H1 (cell line): ENCODE measurements around the gene TUBB1. TPM values are rescaled to one million over a fixed set of nuclear protein-coding genes. Genes with fewer than 3 reads are reported as not detected.
A peak's percentile ranks its signal among the peaks of the same experiment; 100 is the strongest.

Source experiments
- CTCF ChIA-PET: fragments of 300-600 bp; sonication (Branson Sonifier 250); formaldehyde crosslinking; loops from one replicate; lab custom pipeline; 2021; ENCODE audit not compliant: partially characterized antibody; lab: Charles Lee
- POLR2A ChIA-PET: fragments of 300-600 bp; sonication (Branson Sonifier 250); formaldehyde crosslinking; loops from one replicate; lab custom pipeline; 2021; ENCODE audit warnings: inconsistent platforms; ENCODE audit not compliant: partially characterized antibody; lab: Charles Lee
- DNase-seq, 2 experiments: peaks; one replicate each; pipeline versions ENCODE4 v3.0.0 to v3.0.0-alpha.2; 2010 to 2022; ENCODE audit warnings: low spot score in 2 of 2, low read depth in 1 of 2, mixed read lengths in 1 of 2
- FAIRE-seq: peaks from 2 replicates; lab custom pipeline; 2011; peaks lifted over from hg19 to GRCh38; lab: Jason Lieb, UNC
- H2AFZ ChIP-seq: 2 replicates; pipeline ENCODE4 v1.8.1; 2012; ENCODE audit warnings: low read length, inconsistent platforms
- H2AK5ac ChIP-seq: 2 replicates; pipeline ENCODE4 v1.6.1; 2013; ENCODE audit warnings: low read depth, low read length
- H2BK120ac ChIP-seq: replicated peaks from 2 replicates; pipeline ENCODE3; 2013; ENCODE audit warnings: low read depth, low read length, inconsistent platforms
- H2BK12ac ChIP-seq: 2 replicates; pipeline ENCODE4 v1.6.1; 2013; ENCODE audit warnings: low read depth, low read length
- H2BK15ac ChIP-seq: 2 replicates; pipeline ENCODE4 v1.6.1; 2013; ENCODE audit warnings: low read length
- H2BK20ac ChIP-seq: 2 replicates; pipeline ENCODE4 v1.6.1; 2013; ENCODE audit warnings: low read length
- H2BK5ac ChIP-seq: 2 replicates; pipeline ENCODE4 v1.6.1; 2013; ENCODE audit warnings: low read depth, low read length
- H3K14ac ChIP-seq: 2 replicates; pipeline ENCODE4 v1.6.1; 2013; ENCODE audit warnings: inconsistent platforms; ENCODE audit not compliant: insufficient read length
- H3K18ac ChIP-seq: 2 replicates; pipeline ENCODE4 v1.6.1; 2013; ENCODE audit warnings: low read length; ENCODE audit errors: extremely low read depth
- H3K23ac ChIP-seq: 2 replicates; pipeline ENCODE4 v1.6.1; 2013; ENCODE audit warnings: inconsistent platforms; ENCODE audit not compliant: insufficient read length
- H3K23me2 ChIP-seq: 2 replicates; pipeline ENCODE4 v1.6.1; 2013; ENCODE audit warnings: low read depth, low read length
- H3K27ac ChIP-seq: 2 replicates; pipeline ENCODE4 v1.6.1; 2011; ENCODE audit warnings: low read depth, low read length, inconsistent platforms
- H3K27me3 ChIP-seq, 4 experiments: replicated peaks in 1 of 4; 1 replicate in 1 of 4; 2 replicates in 3 of 4; pipeline versions ENCODE4 v1.6.1 to v1.8.1; 2011 to 2013; ENCODE audit warnings: low read length in 3 of 4, mild to moderate bottlenecking in 3 of 4, inconsistent platforms in 2 of 4, mixed read lengths in 2 of 4, moderate library complexity in 1 of 4; ENCODE audit not compliant: control insufficient read depth in 3 of 4, insufficient read depth in 3 of 4; ENCODE audit errors: extremely low read depth in 1 of 4
- H3K36me3 ChIP-seq, 4 experiments: 2 replicates each; pipeline versions ENCODE4 v1.6.1 to v1.8.1; 2011 to 2013; ENCODE audit warnings: mild to moderate bottlenecking in 4 of 4, low read length in 3 of 4, moderate library complexity in 2 of 4, control low read depth in 1 of 4, inconsistent platforms in 1 of 4; ENCODE audit not compliant: insufficient read depth in 4 of 4, control insufficient read depth in 2 of 4
- H3K4ac ChIP-seq: replicated peaks from 2 replicates; pipeline ENCODE3; 2013; ENCODE audit warnings: low read length, low read depth, mixed read lengths, inconsistent platforms; ENCODE audit not compliant: insufficient read length
- H3K4me1 ChIP-seq, 4 experiments: replicated peaks in 1 of 4; 1 replicate in 1 of 4; 2 replicates in 3 of 4; pipeline versions ENCODE4 v1.6.1 to v1.8.1; 2011 to 2013; ENCODE audit warnings: low read length in 3 of 4, inconsistent platforms in 2 of 4, mixed read lengths in 1 of 4; ENCODE audit not compliant: insufficient read depth in 4 of 4, control insufficient read depth in 3 of 4
- H3K4me2 ChIP-seq, 2 experiments: 2 replicates each; pipeline versions ENCODE4 v1.6.1 to v1.8.1; 2011 to 2013; ENCODE audit warnings: low read depth in 2 of 2, low read length in 2 of 2, control low read depth in 1 of 2, inconsistent platforms in 1 of 2, mild to moderate bottlenecking in 1 of 2; ENCODE audit not compliant: insufficient read depth in 1 of 2
- H3K4me3 ChIP-seq, 4 experiments: fragments of 200-600, 300-600 bp in 1 of 4; sonication (generic), shearing (Covaris generic), sonication (Bioruptor Twin) in 1 of 4; 2 replicates each; pipeline versions ENCODE4 v1.5.1 to v1.8.1; 2011 to 2016; ENCODE audit warnings: low read length in 4 of 4, low read depth in 3 of 4, control low read depth in 2 of 4, inconsistent platforms in 2 of 4, mild to moderate bottlenecking in 2 of 4, mixed read lengths in 1 of 4, moderate library complexity in 1 of 4; ENCODE audit not compliant: insufficient read depth in 2 of 4; ENCODE audit errors: extremely low read depth in 1 of 4
- H3K56ac ChIP-seq: replicated peaks from 2 replicates; pipeline ENCODE3; 2013; ENCODE audit warnings: low read depth, mild to moderate bottlenecking, mixed read lengths, low read length, inconsistent platforms; ENCODE audit not compliant: insufficient read length
- H3K79me1 ChIP-seq: 2 replicates; pipeline ENCODE4 v1.6.1; 2013; ENCODE audit warnings: low read depth, low read length, control low read depth
- H3K79me2 ChIP-seq, 2 experiments: 2 replicates each; pipeline versions ENCODE4 v1.6.1 to v1.8.1; 2012 to 2013; ENCODE audit warnings: low read length in 2 of 2, mild to moderate bottlenecking in 2 of 2, inconsistent platforms in 1 of 2; ENCODE audit not compliant: insufficient read depth in 2 of 2, control insufficient read depth in 1 of 2
- H3K9ac ChIP-seq, 4 experiments: replicated peaks in 1 of 4; 1 replicate in 1 of 4; 2 replicates in 3 of 4; pipeline versions ENCODE4 v1.6.1 to v1.8.1; 2011 to 2013; ENCODE audit warnings: low read depth in 3 of 4, low read length in 3 of 4, control low read depth in 2 of 4, mild to moderate bottlenecking in 2 of 4, moderate library complexity in 2 of 4, inconsistent platforms in 1 of 4; ENCODE audit errors: extremely low read depth in 1 of 4
- H3K9me3 ChIP-seq, 2 experiments: 2 replicates each; pipeline versions ENCODE4 v1.6.1 to v1.8.1; 2012 to 2013; ENCODE audit warnings: mild to moderate bottlenecking in 2 of 2, moderate library complexity in 2 of 2, control low read depth in 1 of 2, inconsistent platforms in 1 of 2, low read depth in 1 of 2, low read length in 1 of 2, mixed read lengths in 1 of 2; ENCODE audit not compliant: insufficient read depth in 2 of 2
- H4K20me1 ChIP-seq, 2 experiments: replicated peaks in 1 of 2; 2 replicates each; pipeline versions ENCODE3 to v1.8.1; 2011 to 2013; ENCODE audit warnings: inconsistent platforms in 2 of 2, low read length in 2 of 2, mild to moderate bottlenecking in 1 of 2; ENCODE audit not compliant: insufficient read depth in 2 of 2, control insufficient read depth in 1 of 2
- H4K5ac ChIP-seq: 2 replicates; pipeline ENCODE4 v1.6.1; 2013; ENCODE audit warnings: low read length, low read depth, mixed read lengths, inconsistent platforms; ENCODE audit not compliant: insufficient read length
- H4K8ac ChIP-seq: 2 replicates; pipeline ENCODE4 v1.8.0; 2013; ENCODE audit warnings: mild to moderate bottlenecking, moderate library complexity, low read length, inconsistent platforms; ENCODE audit not compliant: insufficient read depth; ENCODE audit errors: extremely low read depth
- H4K91ac ChIP-seq: replicated peaks from 2 replicates; pipeline ENCODE3; 2013; ENCODE audit warnings: low read length, mixed read lengths, inconsistent platforms; ENCODE audit not compliant: insufficient read length
- BRCA1 ChIP-seq: IDR thresholded peaks from 2 replicates; pipeline ENCODE4 v1.6.1; 2012; ENCODE audit warnings: low read depth, low read length, improper control_type of control experiment
- JUN ChIP-seq: IDR thresholded peaks from 2 replicates; pipeline ENCODE4 v1.6.1; 2011; ENCODE audit warnings: low read depth, mild to moderate bottlenecking, improper control_type of control experiment, low read length
- SAP30 ChIP-seq: fragments of 300-600 bp; sonication (generic); IDR thresholded peaks from 2 replicates; pipeline ENCODE4 v1.7.1; 2012; ENCODE audit warnings: low read length, moderate library complexity, mild to moderate bottlenecking, inconsistent platforms; ENCODE audit not compliant: insufficient read depth, insufficient replicate concordance
- WGBS, 2 experiments: shearing (Covaris generic) in 1 of 2; methylation state at CpG; one replicate each; pipeline versions ENCODE4 v1.1.6 to v1.1.7; 2013 to 2015; ENCODE audit warnings: low lambda C conversion rate in 2 of 2, mixed read lengths in 2 of 2, inconsistent platforms in 1 of 2, low coverage in 1 of 2, missing lambda C conversion rate in 1 of 2; ENCODE audit not compliant: insufficient replicate concordance in 2 of 2, insufficient coverage in 1 of 2, insufficient read length in 1 of 2; ENCODE audit errors: extremely low coverage in 1 of 2, missing lambda C conversion rate in 1 of 2; 5-methylcytosine and 5-hydroxymethylcytosine counted together
- polyA plus RNA-seq, 7 experiments: library from polyadenylated mRNA; depleted of rRNA in 3 of 7; stranded (reverse) in 5 of 7; unstranded in 2 of 7; fragments of >200 nt in 5 of 7; fragments of 200-250 nt in 2 of 7; gene quantifications; 1 replicate in 5 of 7; 2 replicates in 1 of 7; 4 replicates in 1 of 7; pipeline versions ENCODE4 v1.2.1 to v1.2.3, GENCODE V29; 2011 to 2013; ENCODE audit warnings: missing spikeins in 2 of 7, mixed read lengths in 2 of 7
- total RNA-seq: library from RNA; stranded (reverse); fragmentation: NEBNext Ultra II Directional; extraction: Animal tissue kit (Norgen Biotek cat#: 25700); gene quantifications from 2 replicates; pipeline ENCODE4 v1.2.1, GENCODE V29; 2021

TUBB1 gene
- total and polyA plus RNA-seq, 2 of the 8 experiments (the other 6 are each of a cell fraction or from before 2014, with no cell fraction given) = not detected

GRCh38 chr20:59007665-59008511, 11.3 kb upstream of the TUBB1 start:
- DNase-seq (no peak), FAIRE-seq (no peak)
- Histone ChIP-seq H2BK20ac (no peak overlapping the region), H2BK12ac (peak overlapping the region; percentile 30), H4K91ac (no peak overlapping the region), H3K18ac (no peak overlapping the region), H3K14ac (no peak overlapping the region), H4K8ac (peak overlapping the region; percentile 18; the same call in 1 of the 2 replicates), H3K4me3 (peak overlapping the region; percentile 51 to 65 (median 56); a peak in 7 of 8 replicates), H3K9ac (no peak overlapping the region; a peak in 1 of 7 replicates), H3K4me1 (peaks cover 0 to 8% (median 7%) of the 10 kb centered on the region in 4 experiments; a peak in 3 of 7 replicates), H4K20me1 (peaks cover 0 to 4% of the 10 kb centered on the region in 2 experiments), H3K9me3 (no peaks in the 10 kb centered on the region), H3K23ac (no peak overlapping the region), H3K4ac (no peak overlapping the region), H3K23me2 (peaks cover 2% of the 10 kb centered on the region; the same call in 1 of the 2 replicates), H3K27me3 (peaks cover 0 to 12% (median 5%) of the 10 kb centered on the region in 4 experiments; a peak in 3 of 7 replicates), H3K79me2 (no peaks in the 10 kb centered on the region), H4K5ac (no peak overlapping the region), H3K36me3 (no peaks in the 10 kb centered on the region), H2BK120ac (no peak overlapping the region), H3K4me2 (peak overlapping the region; percentile 48 to 90), H3K27ac (no peak overlapping the region), H2BK5ac (no peak overlapping the region), H2AK5ac (no peak overlapping the region), H3K79me1 (no peaks in the 10 kb centered on the region), H2BK15ac (peak overlapping the region; percentile 12; the same call in 1 of the 2 replicates), H2AFZ (no peak overlapping the region), H3K56ac (no peak overlapping the region)
- 87% methylated on average over 22 of the region's 24 CpGs; no CpG with 5 or more reads in 1 of the 2 experiments for WGBS, 2 experiments
- TF ChIP-seq JUN = no peak
- TF ChIP-seq SAP30 = no peak
- no peak for TF ChIP-seq BRCA1
- ChIA-PET CTCF (interaction anchor here (0.5 to 1.4 kb wide), 4 partner anchors 24 to 449 kb away, joined by 3 to 8 read pairs (median 4); partner anchors contain the start of genes ATP5F1E and NELFCD), POLR2A (interaction anchor here (1.0 to 1.9 kb wide), 6 partner anchors 8 to 26 kb away, joined by 3 to 6 read pairs (median 3); partner anchors contain the start of gene NELFCD)
